Erythroblast (primary cell): ENCODE data around the gene NSL1.

ENCODE experiments used
- GATA1 ChIP-seq: IDR thresholded peaks from 2 replicates; pipeline ENCODE4 v1.6.1; 2011; ENCODE audit warnings: low read depth, mild to moderate bottlenecking, control low read depth, low read length, moderate library complexity
- POLR2A ChIP-seq: IDR thresholded peaks from 2 replicates; pipeline ENCODE4 v1.6.1; 2011; ENCODE audit warnings: mild to moderate bottlenecking, low read length

- peak; percentile 98 for TF ChIP-seq POLR2A
- no peak for TF ChIP-seq GATA1
Measured at GRCh38 chr1:212791676-212792395, at the start of gene NSL1, which contains the start of gene TATDN3.
